Activated naive CD4-positive, alpha-beta T cell treated with anti-CD3 and anti-CD28 coated beads, Interleukin-2, amount 50 U/mL, for 16 hours (primary cell): ENCODE data around the gene CMTM7.
"Not testable (repeated sequence)": the region's sequence is repeated elsewhere in the genome, so short reads cannot be mapped to it uniquely, and the experiment has no call there.

Source experiments
- DNase-seq: peaks from one replicate; pipeline ENCODE4 v3.0.0-alpha.2; 2020

The CMTM7 gene

GRCh38 chr3:32383136-32383711 is 8.4 kb upstream of the CMTM7 start:
- no peak for DNase-seq

GRCh38 chr3:32384938-32385337 is 6.7 kb upstream of the CMTM7 start:
- no peak for DNase-seq

GRCh38 chr3:32387512-32387911 is 4.1 kb upstream of the CMTM7 start:
- no peak for DNase-seq

GRCh38 chr3:32389577-32389976 is 2.1 kb upstream of the CMTM7 start:
- not testable (repeated sequence) for DNase-seq

GRCh38 chr3:32392536-32393302 is 1.1 kb downstream of the CMTM7 start:
- peak; percentile 28 for DNase-seq

GRCh38 chr3:32395496-32395895 is 3.8 kb downstream of the CMTM7 start:
- no peak for DNase-seq

- no peak for DNase-seq
Observed at GRCh38 chr3:32397941-32398340, 6.3 kb downstream of the CMTM7 start.

- DNase-seq = no peak
Observed at GRCh38 chr3:32398531-32398930, 6.9 kb downstream of the CMTM7 start.

- DNase-seq = no peak
Observed at GRCh38 chr3:32399030-32399620, 7.5 kb downstream of the CMTM7 start.

- no peak for DNase-seq
Observed at GRCh38 chr3:32401126-32401525, 9.5 kb downstream of the CMTM7 start.

- DNase-seq = peak; percentile 57
Observed at GRCh38 chr3:32401556-32402081, 10.0 kb downstream of the CMTM7 start.

GRCh38 chr3:32403663-32404062 is 12.0 kb downstream of the CMTM7 start:
- DNase-seq = no peak

- DNase-seq = no peak
Observed at GRCh38 chr3:32404714-32405113, 13.1 kb downstream of the CMTM7 start.

- DNase-seq = no peak
Observed at GRCh38 chr3:32405155-32405554, 13.5 kb downstream of the CMTM7 start.

- DNase-seq = no peak
Observed at GRCh38 chr3:32405711-32406323, 14.2 kb downstream of the CMTM7 start.

GRCh38 chr3:32406486-32407408 is 15.1 kb downstream of the CMTM7 start:
- DNase-seq = no peak

GRCh38 chr3:32410367-32411246 is 19.0 kb downstream of the CMTM7 start:
- DNase-seq = no peak

- no peak for DNase-seq
Observed at GRCh38 chr3:32411442-32411841, 19.8 kb downstream of the CMTM7 start.

GRCh38 chr3:32412887-32413286 is 21.2 kb downstream of the CMTM7 start:
- no peak for DNase-seq

- no peak for DNase-seq
Observed at GRCh38 chr3:32413845-32414521, 22.3 kb downstream of the CMTM7 start.
